H1 (cell line): ENCODE results near the gene ANKRD17. TPM values are rescaled to one million over a fixed set of nuclear protein-coding genes. Genes with fewer than 3 reads are reported as not detected.

Experiments
- HDAC2 ChIP-seq, 2 experiments: fragments of 300-600 bp in 1 of 2; sonication (generic) in 1 of 2; IDR thresholded peaks; 2 replicates each; pipeline ENCODE4 v1.6.1; 2011 to 2012; ENCODE audit warnings: low read depth in 2 of 2, low read length in 2 of 2, mild to moderate bottlenecking in 2 of 2, moderate library complexity in 2 of 2, borderline replicate concordance in 1 of 2, inconsistent platforms in 1 of 2
- RAD21 ChIP-seq, 2 experiments: IDR thresholded peaks in 1 of 2; conservative IDR thresholded peaks in 1 of 2; 2 replicates each; pipeline ENCODE4 v1.6.1; 2011; ENCODE audit warnings: low read depth in 2 of 2, low read length in 2 of 2, improper control_type of control experiment in 1 of 2, inconsistent platforms in 1 of 2, mild to moderate bottlenecking in 1 of 2, moderate library complexity in 1 of 2
- SIN3A ChIP-seq, 2 experiments: IDR thresholded peaks in 1 of 2; conservative IDR thresholded peaks in 1 of 2; 2 replicates each; pipeline ENCODE4 v1.6.1; 2011 to 2012; ENCODE audit warnings: low read length in 2 of 2, improper control_type of control experiment in 1 of 2, low read depth in 1 of 2, mild to moderate bottlenecking in 1 of 2
- polyA plus RNA-seq, 7 experiments: library from polyadenylated mRNA; depleted of rRNA in 3 of 7; stranded (reverse) in 5 of 7; unstranded in 2 of 7; fragments of >200 nt in 5 of 7; fragments of 200-250 nt in 2 of 7; gene quantifications; 1 replicate in 5 of 7; 2 replicates in 1 of 7; 4 replicates in 1 of 7; pipeline versions ENCODE4 v1.2.1 to v1.2.3, GENCODE V29; 2011 to 2013; ENCODE audit warnings: missing spikeins in 2 of 7, mixed read lengths in 2 of 7
- total RNA-seq: library from RNA; stranded (reverse); fragmentation: NEBNext Ultra II Directional; extraction: Animal tissue kit (Norgen Biotek cat#: 25700); gene quantifications from 2 replicates; pipeline ENCODE4 v1.2.1, GENCODE V29; 2021
- TF ChIP-seq, protein P1 (sequence below): IDR thresholded peaks from 2 replicates; pipeline ENCODE4 v1.6.1; 2012; ENCODE audit warnings: inconsistent platforms
- TF ChIP-seq, protein P2 (sequence below): fragments of 300-600 bp; sonication (generic); IDR thresholded peaks from 2 replicates; pipeline ENCODE4 v1.7.1; 2012; ENCODE audit warnings: low read length, moderate library complexity, mild to moderate bottlenecking, inconsistent platforms; ENCODE audit not compliant: insufficient replicate concordance
- TF ChIP-seq, protein P3 (sequence below): IDR thresholded peaks from 2 replicates; pipeline ENCODE4 v1.6.1; 2012; ENCODE audit warnings: inconsistent platforms

Gene ANKRD17
- total and polyA plus RNA-seq, 2 of the 8 experiments (the other 6 are each of a cell fraction or from before 2014, with no cell fraction given), result 42.4 to 93.7 TPM

DNA sequence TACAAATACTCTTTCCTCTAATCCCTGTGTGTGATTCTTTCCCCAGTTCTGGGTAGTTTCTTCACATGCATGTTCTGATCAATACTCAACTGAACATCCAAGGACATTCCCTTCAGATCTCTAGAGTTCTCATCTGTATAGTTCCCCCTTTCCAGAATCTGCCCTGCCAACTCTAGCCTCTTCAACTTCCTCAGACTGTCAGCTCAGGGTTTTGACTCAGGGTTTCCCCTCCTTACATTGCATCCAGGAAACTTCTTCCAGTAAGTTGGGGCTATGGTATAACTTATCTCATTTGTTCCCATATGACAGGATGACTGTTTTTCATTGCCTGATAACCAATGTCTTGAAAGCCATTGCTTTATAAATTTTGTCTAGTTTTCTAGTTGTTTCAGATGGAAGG is 14.2 kb upstream of the ANKRD17 start (continued):
- TF ChIP-seq, protein P1, sequence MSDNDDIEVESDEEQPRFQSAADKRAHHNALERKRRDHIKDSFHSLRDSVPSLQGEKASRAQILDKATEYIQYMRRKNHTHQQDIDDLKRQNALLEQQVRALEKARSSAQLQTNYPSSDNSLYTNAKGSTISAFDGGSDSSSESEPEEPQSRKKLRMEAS, result no peak
- TF ChIP-seq HDAC2 (IDR thresholded peaks at IDR 0.05; ENCODE audit: borderline replicate concordance in 1 of 2, low read depth in 2 of 2, low read length in 2 of 2) (no peak), SIN3A (conservative IDR thresholded peaks at IDR 0.05 in 1 of 2, IDR thresholded peaks at IDR 0.05 in 1 of 2; ENCODE audit: low read depth in 1 of 2, low read length in 2 of 2) (no peak), RAD21 (IDR thresholded peaks at IDR 0.05 in 1 of 2, conservative IDR thresholded peaks at IDR 0.05 in 1 of 2; ENCODE audit: low read depth in 2 of 2, low read length in 2 of 2) (no peak)
- TF ChIP-seq, protein P2, sequence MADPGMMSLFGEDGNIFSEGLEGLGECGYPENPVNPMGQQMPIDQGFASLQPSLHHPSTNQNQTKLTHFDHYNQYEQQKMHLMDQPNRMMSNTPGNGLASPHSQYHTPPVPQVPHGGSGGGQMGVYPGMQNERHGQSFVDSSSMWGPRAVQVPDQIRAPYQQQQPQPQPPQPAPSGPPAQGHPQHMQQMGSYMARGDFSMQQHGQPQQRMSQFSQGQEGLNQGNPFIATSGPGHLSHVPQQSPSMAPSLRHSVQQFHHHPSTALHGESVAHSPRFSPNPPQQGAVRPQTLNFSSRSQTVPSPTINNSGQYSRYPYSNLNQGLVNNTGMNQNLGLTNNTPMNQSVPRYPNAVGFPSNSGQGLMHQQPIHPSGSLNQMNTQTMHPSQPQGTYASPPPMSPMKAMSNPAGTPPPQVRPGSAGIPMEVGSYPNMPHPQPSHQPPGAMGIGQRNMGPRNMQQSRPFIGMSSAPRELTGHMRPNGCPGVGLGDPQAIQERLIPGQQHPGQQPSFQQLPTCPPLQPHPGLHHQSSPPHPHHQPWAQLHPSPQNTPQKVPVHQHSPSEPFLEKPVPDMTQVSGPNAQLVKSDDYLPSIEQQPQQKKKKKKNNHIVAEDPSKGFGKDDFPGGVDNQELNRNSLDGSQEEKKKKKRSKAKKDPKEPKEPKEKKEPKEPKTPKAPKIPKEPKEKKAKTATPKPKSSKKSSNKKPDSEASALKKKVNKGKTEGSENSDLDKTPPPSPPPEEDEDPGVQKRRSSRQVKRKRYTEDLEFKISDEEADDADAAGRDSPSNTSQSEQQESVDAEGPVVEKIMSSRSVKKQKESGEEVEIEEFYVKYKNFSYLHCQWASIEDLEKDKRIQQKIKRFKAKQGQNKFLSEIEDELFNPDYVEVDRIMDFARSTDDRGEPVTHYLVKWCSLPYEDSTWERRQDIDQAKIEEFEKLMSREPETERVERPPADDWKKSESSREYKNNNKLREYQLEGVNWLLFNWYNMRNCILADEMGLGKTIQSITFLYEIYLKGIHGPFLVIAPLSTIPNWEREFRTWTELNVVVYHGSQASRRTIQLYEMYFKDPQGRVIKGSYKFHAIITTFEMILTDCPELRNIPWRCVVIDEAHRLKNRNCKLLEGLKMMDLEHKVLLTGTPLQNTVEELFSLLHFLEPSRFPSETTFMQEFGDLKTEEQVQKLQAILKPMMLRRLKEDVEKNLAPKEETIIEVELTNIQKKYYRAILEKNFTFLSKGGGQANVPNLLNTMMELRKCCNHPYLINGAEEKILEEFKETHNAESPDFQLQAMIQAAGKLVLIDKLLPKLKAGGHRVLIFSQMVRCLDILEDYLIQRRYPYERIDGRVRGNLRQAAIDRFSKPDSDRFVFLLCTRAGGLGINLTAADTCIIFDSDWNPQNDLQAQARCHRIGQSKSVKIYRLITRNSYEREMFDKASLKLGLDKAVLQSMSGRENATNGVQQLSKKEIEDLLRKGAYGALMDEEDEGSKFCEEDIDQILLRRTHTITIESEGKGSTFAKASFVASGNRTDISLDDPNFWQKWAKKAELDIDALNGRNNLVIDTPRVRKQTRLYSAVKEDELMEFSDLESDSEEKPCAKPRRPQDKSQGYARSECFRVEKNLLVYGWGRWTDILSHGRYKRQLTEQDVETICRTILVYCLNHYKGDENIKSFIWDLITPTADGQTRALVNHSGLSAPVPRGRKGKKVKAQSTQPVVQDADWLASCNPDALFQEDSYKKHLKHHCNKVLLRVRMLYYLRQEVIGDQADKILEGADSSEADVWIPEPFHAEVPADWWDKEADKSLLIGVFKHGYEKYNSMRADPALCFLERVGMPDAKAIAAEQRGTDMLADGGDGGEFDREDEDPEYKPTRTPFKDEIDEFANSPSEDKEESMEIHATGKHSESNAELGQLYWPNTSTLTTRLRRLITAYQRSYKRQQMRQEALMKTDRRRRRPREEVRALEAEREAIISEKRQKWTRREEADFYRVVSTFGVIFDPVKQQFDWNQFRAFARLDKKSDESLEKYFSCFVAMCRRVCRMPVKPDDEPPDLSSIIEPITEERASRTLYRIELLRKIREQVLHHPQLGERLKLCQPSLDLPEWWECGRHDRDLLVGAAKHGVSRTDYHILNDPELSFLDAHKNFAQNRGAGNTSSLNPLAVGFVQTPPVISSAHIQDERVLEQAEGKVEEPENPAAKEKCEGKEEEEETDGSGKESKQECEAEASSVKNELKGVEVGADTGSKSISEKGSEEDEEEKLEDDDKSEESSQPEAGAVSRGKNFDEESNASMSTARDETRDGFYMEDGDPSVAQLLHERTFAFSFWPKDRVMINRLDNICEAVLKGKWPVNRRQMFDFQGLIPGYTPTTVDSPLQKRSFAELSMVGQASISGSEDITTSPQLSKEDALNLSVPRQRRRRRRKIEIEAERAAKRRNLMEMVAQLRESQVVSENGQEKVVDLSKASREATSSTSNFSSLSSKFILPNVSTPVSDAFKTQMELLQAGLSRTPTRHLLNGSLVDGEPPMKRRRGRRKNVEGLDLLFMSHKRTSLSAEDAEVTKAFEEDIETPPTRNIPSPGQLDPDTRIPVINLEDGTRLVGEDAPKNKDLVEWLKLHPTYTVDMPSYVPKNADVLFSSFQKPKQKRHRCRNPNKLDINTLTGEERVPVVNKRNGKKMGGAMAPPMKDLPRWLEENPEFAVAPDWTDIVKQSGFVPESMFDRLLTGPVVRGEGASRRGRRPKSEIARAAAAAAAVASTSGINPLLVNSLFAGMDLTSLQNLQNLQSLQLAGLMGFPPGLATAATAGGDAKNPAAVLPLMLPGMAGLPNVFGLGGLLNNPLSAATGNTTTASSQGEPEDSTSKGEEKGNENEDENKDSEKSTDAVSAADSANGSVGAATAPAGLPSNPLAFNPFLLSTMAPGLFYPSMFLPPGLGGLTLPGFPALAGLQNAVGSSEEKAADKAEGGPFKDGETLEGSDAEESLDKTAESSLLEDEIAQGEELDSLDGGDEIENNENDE, result no peak
- TF ChIP-seq, protein P3, sequence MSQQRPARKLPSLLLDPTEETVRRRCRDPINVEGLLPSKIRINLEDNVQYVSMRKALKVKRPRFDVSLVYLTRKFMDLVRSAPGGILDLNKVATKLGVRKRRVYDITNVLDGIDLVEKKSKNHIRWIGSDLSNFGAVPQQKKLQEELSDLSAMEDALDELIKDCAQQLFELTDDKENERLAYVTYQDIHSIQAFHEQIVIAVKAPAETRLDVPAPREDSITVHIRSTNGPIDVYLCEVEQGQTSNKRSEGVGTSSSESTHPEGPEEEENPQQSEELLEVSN, result no peak
